ENCODE data around the gene SULF2. TPM values are rescaled to one million over a fixed set of nuclear protein-coding genes. Genes with fewer than 3 reads are reported as not detected.

Gene SULF2
- total and polyA plus RNA-seq, 9 of the 15 experiments (the other 6 are each of a cell fraction or from before 2014, with no cell fraction given) = 0.33 TPM; not detected in 8

GRCh38 chr20:47818466-47818865 is 33.2 kb upstream of the SULF2 start:
- intact Hi-C loops (cut with micrococcal nuclease) = no loop called here

More at GRCh38 chr20:47818466-47818865, 33.2 kb upstream of the SULF2 start:
- Histone ChIP-seq H3K79me2 (ENCODE audit: control insufficient read depth, insufficient read depth, low read length) (no peaks in the 10 kb centered on the region), H3K27me3 (ENCODE audit: control insufficient read depth in 2 of 2, insufficient read depth in 2 of 2, low read length in 2 of 2) (peaks cover 0 to 5% of the 10 kb centered on the region in 2 experiments; a peak in 2 of 5 replicates), H3K27ac (ENCODE audit: extremely low read depth, low read depth, low read length) (no peak overlapping the region), H3K9me1 (ENCODE audit: control insufficient read depth, insufficient read depth, low read length) (no peaks in the 10 kb centered on the region), H3K4me1 (replicated peaks in 1 of 2; ENCODE audit: control insufficient read depth in 2 of 2, insufficient read depth in 2 of 2, low read length in 2 of 2) (no peaks in the 10 kb centered on the region), H3K4me2 (ENCODE audit: insufficient read depth, low read length) (no peak overlapping the region), H3K36me3 (ENCODE audit: control insufficient read depth, insufficient read depth, low read length) (no peaks in the 10 kb centered on the region), H3K9me3 (replicated peaks; ENCODE audit: control insufficient read depth, insufficient read depth, low read depth, low read length) (no peaks in the 10 kb centered on the region), H2AFZ (ENCODE audit: low read depth, low read length) (no peak overlapping the region), H3K4me3 (no peak overlapping the region), H3K9ac (ENCODE audit: insufficient read depth in 1 of 2, low read depth in 2 of 2, low read length in 2 of 2) (no peak overlapping the region), H4K20me1 (replicated peaks; ENCODE audit: control insufficient read depth, insufficient read depth, low read length) (no peaks in the 10 kb centered on the region)
- no peak for DNase-seq (ENCODE audit: extremely low read depth in 1 of 4, low spot score in 3 of 4)
- BruUV-seq (replicated peaks) = no TSS peak
- FAIRE-seq = no peak
- no peak for ATAC-seq
- under 1% methylated on average over 7 of the region's 7 CpGs for WGBS (ENCODE audit: insufficient coverage, low coverage, missing lambda C conversion rate)
- in situ Hi-C loops (cut with MboI) = loop anchor here (5.0 kb wide), 1 partner anchor 74 kb away; no protein-coding TSS in a partner anchor
- ChIA-PET CTCF (ENCODE audit: low intra/inter-chr PET ratio) (no interaction called here), POLR2A (interaction anchor here (1.3 kb wide), 1 partner anchor 76 kb away, joined by 4 read pairs; no protein-coding TSS in a partner anchor)
- TF ChIP-seq ZBTB11 (CRISPR knock-in tag; IDR thresholded peaks at IDR 0.05) (peak in 1 of 3 experiments; percentile 57; a peak in 2 of 6 replicates), ZNF57 (CRISPR knock-in tag; IDR thresholded peaks at IDR 0.05) (no peak)
